ENCODE results near the gene CHIT1.

GRCh38 chr1:203167913-203168200 lies 61.6 kb downstream of the CHIT1 start:
- TF ChIP-seq JUN (IDR thresholded peaks at IDR 0.05; ENCODE audit: low read depth, low read length) (no peak), SUZ12 (IDR thresholded peaks at IDR 0.05; ENCODE audit: low read length) (no peak), CTCF (IDR thresholded peaks at IDR 0.05; ENCODE audit: control extremely low read depth in 1 of 3, insufficient read depth in 1 of 3, low read depth in 1 of 3, low read length in 3 of 3) (no peak), POLR2A (IDR thresholded peaks at IDR 0.05; ENCODE audit: control extremely low read depth in 1 of 2, low read depth in 2 of 2, low read length in 2 of 2) (no peak), GABPA (IDR thresholded peaks at IDR 0.05; ENCODE audit: borderline replicate concordance, insufficient read depth, low read length) (no peak), SP1 (IDR thresholded peaks at IDR 0.05; ENCODE audit: low read depth, low read length) (no peak)

Data from H1 (cell line).